Effector CD4-positive, alpha-beta T cell (primary cell): ENCODE results near the gene FOXS1.
"Not testable (repeated sequence)": the region's sequence is repeated elsewhere in the genome, so short reads cannot be mapped to it uniquely, and the experiment has no call there.

Experiments used
- DNase-seq: peaks from one replicate; pipeline ENCODE4 v3.0.0-alpha.2; 2020

Gene FOXS1

GRCh38 chr20:31838646-31839292 lies 6.6 kb downstream of the FOXS1 start:
- no peak for DNase-seq

- DNase-seq = no peak
Measured at GRCh38 chr20:31837896-31838397, 7.5 kb downstream of the FOXS1 start.

- DNase-seq = no peak
Measured at GRCh38 chr20:31836853-31837608, 8.4 kb downstream of the FOXS1 start.

- no peak for DNase-seq
Measured at GRCh38 chr20:31835977-31836852, 9.2 kb downstream of the FOXS1 start.

GRCh38 chr20:31835554-31835953 lies 9.8 kb downstream of the FOXS1 start:
- DNase-seq = no peak

- no peak for DNase-seq
Measured at GRCh38 chr20:31833931-31834521, 11.4 kb downstream of the FOXS1 start.

GRCh38 chr20:31833130-31833930 lies 12.1 kb downstream of the FOXS1 start:
- DNase-seq = peak; percentile 41

GRCh38 chr20:31831771-31832306 lies 13.6 kb downstream of the FOXS1 start:
- DNase-seq = no peak

- DNase-seq = no peak
Measured at GRCh38 chr20:31831211-31831610, 14.2 kb downstream of the FOXS1 start.

- no peak for DNase-seq
Measured at GRCh38 chr20:31830406-31830981, 14.9 kb downstream of the FOXS1 start.

GRCh38 chr20:31829731-31830130 lies 15.7 kb downstream of the FOXS1 start:
- DNase-seq = no peak

GRCh38 chr20:31828016-31828415 lies 17.4 kb downstream of the FOXS1 start:
- not testable (repeated sequence) for DNase-seq

GRCh38 chr20:31827059-31827458 lies 18.3 kb downstream of the FOXS1 start:
- no peak for DNase-seq

- DNase-seq = no peak
Measured at GRCh38 chr20:31826074-31826473, 19.3 kb downstream of the FOXS1 start.

GRCh38 chr20:31824554-31825313 lies 20.7 kb downstream of the FOXS1 start:
- DNase-seq = no peak

- DNase-seq = no peak
Measured at GRCh38 chr20:31824125-31824485, 21.3 kb downstream of the FOXS1 start.

- DNase-seq = no peak
Measured at GRCh38 chr20:31823360-31824124, 21.9 kb downstream of the FOXS1 start.

GRCh38 chr20:31822421-31823330 lies 22.7 kb downstream of the FOXS1 start:
- peak; percentile 71 for DNase-seq

- DNase-seq = no peak
Measured at GRCh38 chr20:31821427-31821826, 24.0 kb downstream of the FOXS1 start.
